T-helper 1 cell treated with Interleukin-12 subunit alpha and Interleukin-12 subunit beta and Interleukin-4 antibody, amounts not matched to agents 30 ng/mL and 1 ng/mL, for 36 hours (primary cell): ENCODE measurements around the gene THG1L. TPM values are rescaled to one million over a fixed set of nuclear protein-coding genes. Genes with fewer than 3 reads are reported as not detected.
"Not testable (repeated sequence)": the region's sequence is repeated elsewhere in the genome, so short reads cannot be mapped to it uniquely, and the experiment has no call there.

ENCODE experiments used
- intact Hi-C: fragments of 100-400 bp; cut with micrococcal nuclease; formaldehyde crosslinking; loops from one replicate; pipeline ENCODE4 v1.15.1; 2024
- total RNA-seq: library from RNA; stranded (reverse); gene quantifications from 2 replicates; pipeline ENCODE4 v1.2.3, GENCODE V29; 2022

THG1L gene
- total RNA-seq, 1 donor from 2014 or later, result 14.9 TPM

- intact Hi-C loops, result not testable (repeated sequence)
Observed at GRCh38 chr5:157726607-157727006, 4.6 kb upstream of the THG1L start.

DNA sequence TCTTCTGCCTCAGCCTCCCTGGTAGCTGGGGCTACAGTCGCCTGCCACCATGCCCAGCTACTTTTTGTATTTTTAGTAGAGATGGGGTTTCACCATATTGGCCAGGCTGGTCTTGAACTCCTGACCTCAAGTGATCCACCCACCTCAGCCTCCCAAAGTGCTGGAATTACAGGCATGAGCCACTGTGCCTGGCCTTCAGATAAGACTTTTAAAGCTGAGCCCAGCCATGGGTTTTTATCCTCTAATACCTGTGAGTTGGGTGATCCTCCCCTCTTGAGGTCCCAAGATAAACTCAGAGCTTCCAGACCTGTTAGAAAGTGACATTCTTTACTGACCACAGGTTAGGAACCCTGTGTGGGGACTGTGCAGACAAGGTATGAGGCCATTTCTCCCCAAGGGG is 3.4 kb upstream of the THG1L start:
- intact Hi-C loops, result not testable (repeated sequence)

- intact Hi-C loops, result no loop called here
Observed at GRCh38 chr5:157729858-157730257, 1.4 kb upstream of the THG1L start.

DNA sequence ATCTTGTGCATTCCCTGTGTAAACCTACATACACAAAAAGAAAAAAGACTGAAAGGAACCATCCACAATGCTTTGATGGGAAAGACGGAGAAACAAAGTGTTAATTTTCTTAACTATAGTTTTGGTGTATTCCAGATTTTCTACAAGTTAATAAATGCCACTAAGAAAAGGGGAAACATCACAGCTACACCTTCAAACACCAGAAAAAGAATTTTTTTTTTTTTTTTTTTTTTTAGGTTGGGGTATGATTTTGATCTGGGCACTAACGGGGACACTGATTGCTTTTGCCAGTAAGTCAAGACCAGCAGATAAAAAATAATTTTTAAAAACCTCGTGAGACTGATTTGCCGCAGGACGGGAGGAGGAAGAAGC is 334 bp upstream of the THG1L start:
- intact Hi-C loops, result loop anchor here (1.0 kb wide), 7 partner anchors 12 to 589 kb away; partner anchors contain the start of genes LSM11 and MED7

- intact Hi-C loops, result no loop called here
Observed at GRCh38 chr5:157732130-157732514, 902 bp downstream of the THG1L start.

GRCh38 chr5:157732596-157733262 is 1.5 kb downstream of the THG1L start:
- intact Hi-C loops, result no loop called here

GRCh38 chr5:157734436-157734835 is 3.2 kb downstream of the THG1L start:
- intact Hi-C loops, result no loop called here

DNA sequence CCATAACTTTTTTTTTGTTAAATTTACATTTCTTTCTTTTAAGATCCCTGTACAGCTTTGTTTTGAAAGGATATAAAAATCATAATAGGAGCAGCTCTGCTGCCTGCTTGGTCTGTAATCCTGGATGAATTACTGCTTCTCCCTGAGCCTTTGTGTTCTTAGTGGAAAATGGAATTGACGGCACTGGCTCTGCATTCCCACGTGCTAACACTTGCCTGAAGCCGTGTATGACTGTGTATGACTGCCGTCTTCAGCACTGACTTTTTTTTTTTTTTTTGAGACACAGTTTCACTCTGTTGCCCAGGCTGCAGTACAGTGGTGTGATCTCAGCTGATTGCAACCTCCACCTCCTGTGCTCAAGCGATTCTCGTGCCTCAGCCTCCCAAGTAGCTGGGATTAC is 4.8 kb downstream of the THG1L start:
- intact Hi-C loops, result no loop called here

DNA sequence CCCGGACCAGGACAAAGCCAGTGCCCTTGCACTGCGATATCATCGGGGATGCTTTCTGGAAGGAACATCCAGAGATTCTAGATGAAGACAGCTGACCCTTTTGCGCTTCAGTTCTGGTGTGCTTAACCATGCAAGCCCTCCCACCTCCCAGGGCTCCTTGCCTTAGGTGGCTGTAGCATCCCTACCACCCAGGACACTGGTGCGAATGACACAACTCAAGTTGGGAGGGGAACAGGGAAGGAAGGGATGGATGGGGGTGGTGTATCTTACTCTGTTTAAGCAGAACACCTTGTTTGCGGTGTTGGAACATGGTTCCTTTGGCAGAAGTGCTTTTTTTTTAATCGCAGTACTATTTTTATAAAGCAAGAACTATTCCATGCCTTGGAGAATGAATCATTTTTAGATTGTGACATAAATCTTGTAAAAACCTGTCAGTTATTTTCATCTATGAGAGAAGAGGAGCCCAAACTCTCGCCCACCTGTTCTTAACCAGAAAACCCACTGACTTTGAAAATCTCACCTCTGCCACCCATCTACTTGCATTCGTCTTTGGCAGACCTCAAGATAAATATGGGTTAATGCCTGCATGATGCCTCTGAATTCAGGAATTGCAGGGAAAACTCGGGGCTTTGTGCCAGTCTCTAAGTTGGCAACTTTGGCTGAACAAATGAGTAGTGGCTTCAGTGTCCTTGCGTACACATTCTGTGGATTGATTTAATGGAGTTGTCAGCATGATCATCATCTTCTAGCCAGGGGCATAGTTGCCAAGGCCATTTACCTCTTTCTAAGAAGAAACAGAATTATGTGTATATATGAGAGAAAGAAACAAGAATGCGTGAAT is 8.4 kb downstream of the THG1L start:
- intact Hi-C loops, result loop anchor here (5.0 kb wide), 3 partner anchors 87 to 467 kb away; partner anchors contain the start of genes CLINT1 and SOX30

- intact Hi-C loops, result loop anchor here (5.0 kb wide), 3 partner anchors 88 to 468 kb away; partner anchors contain the start of genes CLINT1 and SOX30
Observed at GRCh38 chr5:157740229-157740610, 9.0 kb downstream of the THG1L start.

DNA sequence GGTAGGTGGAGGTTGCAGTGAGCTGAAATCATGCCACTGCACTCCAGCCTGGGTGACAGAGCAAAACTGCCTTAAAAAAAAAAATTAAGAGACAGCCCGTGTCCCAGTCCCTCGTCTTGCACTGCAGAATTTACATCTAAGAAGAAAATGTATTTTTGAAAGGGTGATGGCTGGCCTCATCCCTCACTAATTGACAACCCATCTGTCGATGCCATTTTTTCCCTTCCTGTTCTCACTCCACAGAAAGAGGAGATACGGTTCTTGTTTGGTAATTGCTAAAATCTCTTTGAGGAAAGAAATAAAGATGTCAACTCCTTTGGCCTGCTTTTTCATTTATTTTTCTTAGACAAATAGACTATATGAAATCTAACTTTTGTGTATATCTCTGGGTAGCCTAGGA is 9.9 kb downstream of the THG1L start:
- intact Hi-C loops, result loop anchor here (5.0 kb wide), 3 partner anchors 89 to 469 kb away; partner anchors contain the start of genes CLINT1 and SOX30

GRCh38 chr5:157743163-157744050 is 12.2 kb downstream of the THG1L start, which contains the start of gene LSM11:
Gene LSM11, plus strand, starts transcription at chr5:157743712. Its CDS starts 39 bp downstream, at chr5:157743751.
- intact Hi-C loops, result loop anchor here (1.0 to 5.0 kb wide), 12 partner anchors 12 to 471 kb away; partner anchors contain the start of genes CLINT1, SOX30 and THG1L

DNA sequence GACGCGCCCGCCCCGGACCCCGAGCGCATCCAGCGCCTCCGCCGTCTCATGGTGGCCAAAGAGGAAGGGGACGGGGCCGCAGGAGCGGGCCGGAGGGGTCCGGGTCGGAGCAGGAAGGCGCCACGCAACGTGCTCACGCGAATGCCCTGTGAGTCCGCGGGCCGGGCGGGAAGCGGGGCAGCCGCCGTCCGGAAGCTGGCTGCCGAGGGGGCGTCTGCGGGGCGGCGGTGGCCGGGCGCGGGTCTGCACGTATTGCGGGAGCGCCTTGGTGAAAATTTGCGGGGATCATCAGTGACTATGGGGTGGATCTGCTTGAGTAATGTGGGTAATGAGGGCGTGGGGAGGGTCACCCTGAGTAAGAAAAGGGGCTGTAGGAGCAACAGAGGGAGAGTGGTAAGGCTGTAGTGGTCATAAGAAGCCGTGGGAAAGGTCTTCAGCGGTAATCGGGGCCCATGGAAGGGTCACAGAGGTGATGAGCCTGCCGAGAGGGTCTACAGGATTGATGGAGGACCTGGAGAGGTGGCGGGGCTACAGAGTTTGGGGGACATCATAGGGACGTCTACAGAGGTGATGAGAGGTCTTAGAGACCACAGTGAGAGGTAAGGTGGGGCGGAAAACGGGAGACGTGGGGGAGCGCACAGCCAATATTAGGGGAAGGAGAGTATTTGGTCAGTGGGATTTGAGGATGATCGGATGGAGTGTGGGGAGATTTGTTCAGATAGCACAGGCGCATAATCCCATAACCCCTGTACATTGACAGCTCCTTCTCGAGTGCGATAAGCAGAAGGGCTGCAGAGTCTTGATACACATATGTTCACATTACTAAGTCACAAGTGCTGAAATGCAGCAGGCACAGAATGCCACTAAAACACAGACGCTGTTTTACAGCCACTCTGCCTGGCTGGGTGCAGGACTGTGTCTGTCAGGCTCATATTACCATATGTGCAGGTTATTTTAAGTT is 13.1 kb downstream of the THG1L start:
- intact Hi-C loops, result loop anchor here (5.0 kb wide), 3 partner anchors 92 to 472 kb away; partner anchors contain the start of genes CLINT1 and SOX30

DNA sequence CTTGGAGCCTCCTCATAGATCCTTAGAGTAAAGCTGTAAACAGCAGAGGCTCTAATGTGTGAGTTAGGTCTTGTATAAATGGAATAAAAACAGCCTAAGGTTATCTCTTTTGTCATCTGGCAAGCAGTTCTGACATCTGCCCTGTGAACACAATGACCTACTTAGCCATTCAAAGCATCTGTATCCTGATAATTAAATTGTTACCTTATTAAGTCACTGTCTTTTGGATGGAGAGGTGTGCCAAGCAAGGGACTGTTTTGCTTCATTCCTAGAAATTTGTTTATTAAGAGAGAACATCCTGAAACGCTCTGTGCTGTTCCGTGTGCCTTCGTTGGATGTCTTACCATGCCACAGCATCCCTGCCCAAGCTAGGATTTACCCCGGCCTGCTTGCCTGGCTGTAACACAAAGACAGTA is 13.8 kb downstream of the THG1L start:
- intact Hi-C loops, result no loop called here

GRCh38 chr5:157747173-157747740 is 16.0 kb downstream of the THG1L start:
- intact Hi-C loops, result no loop called here

DNA sequence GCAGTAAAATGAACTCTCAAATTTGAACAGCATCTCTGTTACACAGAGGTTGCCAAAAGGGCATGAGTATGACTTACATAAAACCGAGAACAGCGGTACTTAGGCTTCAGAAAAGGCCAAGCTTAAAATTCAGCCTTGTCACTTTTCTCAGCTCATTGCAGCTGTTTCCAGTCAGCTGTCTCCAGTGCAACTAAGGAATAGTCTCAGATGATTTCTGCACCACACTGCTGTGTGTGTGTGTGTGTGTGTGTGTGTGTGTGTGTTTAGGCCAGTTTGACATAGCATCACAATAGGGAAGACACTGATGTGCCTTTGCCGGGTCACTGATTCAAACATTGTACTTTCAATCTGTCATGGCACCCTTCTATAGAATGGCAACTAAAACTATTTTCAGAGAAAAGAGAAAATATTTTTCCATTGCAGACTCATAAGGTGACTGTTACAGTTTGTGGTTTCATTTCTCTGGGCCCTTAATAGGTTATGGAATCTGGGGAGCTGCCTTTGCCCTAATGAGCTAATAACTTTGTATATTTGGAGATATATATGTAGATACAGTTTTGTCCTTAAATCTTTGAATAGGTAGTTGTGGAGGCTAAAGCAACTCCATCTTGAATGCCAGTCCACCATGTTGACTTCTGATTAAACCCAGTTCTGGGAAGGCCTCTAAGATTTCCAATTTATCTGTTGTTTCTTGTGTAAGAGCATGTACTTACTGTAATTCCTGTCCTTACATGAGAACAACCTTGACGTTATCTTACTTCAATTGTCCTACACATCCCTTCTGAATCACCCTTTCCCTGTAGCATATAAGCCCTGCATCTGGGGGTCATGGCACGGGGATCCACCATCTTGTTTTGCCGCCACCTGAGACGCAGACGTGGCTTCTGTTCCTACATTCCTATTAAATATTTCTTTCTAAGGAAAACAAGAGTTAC is 16.8 kb downstream of the THG1L start:
- intact Hi-C loops, result no loop called here

DNA sequence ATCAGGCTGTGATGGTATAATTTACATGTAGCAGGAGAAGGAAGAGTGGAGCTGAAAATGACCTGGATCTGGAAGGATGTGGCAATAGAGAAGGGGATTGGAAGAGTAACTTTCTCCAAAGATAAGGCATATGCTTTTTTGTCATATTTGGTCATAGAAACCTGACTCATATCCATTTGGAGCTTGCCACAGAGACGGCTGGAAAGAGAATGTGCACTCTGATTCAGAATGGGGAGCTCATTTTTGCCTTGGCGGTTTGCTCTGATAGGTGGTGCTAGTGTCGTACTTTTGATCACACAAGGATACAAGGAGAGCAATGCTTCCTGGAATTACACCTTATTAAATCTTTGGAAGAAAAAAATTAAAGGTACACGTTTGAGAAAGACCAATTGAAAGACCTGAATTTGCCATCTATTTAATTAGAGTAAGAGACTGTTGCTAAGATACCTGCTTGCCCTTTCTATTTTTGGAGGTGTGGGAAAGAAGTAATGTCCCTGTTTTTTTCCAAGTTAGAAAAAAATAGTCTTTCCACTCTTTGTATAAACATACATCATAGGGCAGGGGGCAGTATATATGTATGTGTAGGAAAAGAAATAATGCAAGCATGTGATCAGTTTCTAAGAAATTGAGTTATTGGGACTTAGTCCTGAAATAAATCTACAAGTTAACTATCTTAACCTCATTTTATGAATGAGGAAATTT is 17.7 kb downstream of the THG1L start:
- intact Hi-C loops, result no loop called here

GRCh38 chr5:157749462-157749799 is 18.2 kb downstream of the THG1L start:
- intact Hi-C loops, result no loop called here
